Measurements from ENCODE around the gene CEP135. TPM values are rescaled to one million over a fixed set of nuclear protein-coding genes. Genes with fewer than 3 reads are reported as not detected.

Gene CEP135
- total RNA-seq, 1 donor from 2014 or later = 5.6 TPM

- H3K36me3 ChIP-seq (ENCODE audit: control insufficient read depth, insufficient read depth, low read length) = no peaks in the 10 kb centered on the region
- TF ChIP-seq CTCF (IDR thresholded peaks at IDR 0.05; ENCODE audit: insufficient read depth, low read length, poor library complexity, severe bottlenecking) = no peak
- no peak for DNase-seq (ENCODE audit: low read depth)
- no peaks in the 10 kb centered on the region for H3K27me3 ChIP-seq (ENCODE audit: control insufficient read depth, insufficient read depth, low read length)
- H3K4me3 ChIP-seq (ENCODE audit: low read depth, low read length) = no peak overlapping the region
These were observed 41.3 kb upstream of the CEP135 start for GRCh38 chr4:55907469-55907868.

- DNase-seq (ENCODE audit: low read depth) = no peak
- Histone ChIP-seq H3K36me3 (ENCODE audit: control insufficient read depth, insufficient read depth, low read length) (no peaks in the 10 kb centered on the region), H3K27me3 (ENCODE audit: control insufficient read depth, insufficient read depth, low read length) (no peaks in the 10 kb centered on the region), H3K4me3 (ENCODE audit: low read depth, low read length) (no peak overlapping the region)
- TF ChIP-seq CTCF (IDR thresholded peaks at IDR 0.05; ENCODE audit: insufficient read depth, low read length, poor library complexity, severe bottlenecking) = no peak
These were observed 38.6 kb upstream of the CEP135 start for GRCh38 chr4:55910140-55910539.

GRCh38 chr4:55912249-55912648 is 36.5 kb upstream of the CEP135 start:
- TF ChIP-seq CTCF (IDR thresholded peaks at IDR 0.05; ENCODE audit: insufficient read depth, low read length, poor library complexity, severe bottlenecking) = no peak
- DNase-seq (ENCODE audit: low read depth) = no peak

GRCh38 chr4:55920571-55920970 is 28.2 kb upstream of the CEP135 start:
- H3K27me3 ChIP-seq (ENCODE audit: control insufficient read depth, insufficient read depth, low read length) = no peaks in the 10 kb centered on the region
- DNase-seq (ENCODE audit: low read depth) = no peak
- no peaks in the 10 kb centered on the region for H3K36me3 ChIP-seq (ENCODE audit: control insufficient read depth, insufficient read depth, low read length)
- no peak overlapping the region for H3K4me3 ChIP-seq (ENCODE audit: low read depth, low read length)
- TF ChIP-seq CTCF (IDR thresholded peaks at IDR 0.05; ENCODE audit: insufficient read depth, low read length, poor library complexity, severe bottlenecking) = no peak

More at GRCh38 chr4:55912249-55912648, 36.5 kb upstream of the CEP135 start:
- Histone ChIP-seq H3K4me3 (ENCODE audit: low read depth, low read length) (no peak overlapping the region), H3K36me3 (ENCODE audit: control insufficient read depth, insufficient read depth, low read length) (no peaks in the 10 kb centered on the region), H3K27me3 (ENCODE audit: control insufficient read depth, insufficient read depth, low read length) (no peaks in the 10 kb centered on the region)

- no peak overlapping the region for H3K4me3 ChIP-seq (ENCODE audit: low read depth, low read length)
- H3K36me3 ChIP-seq (ENCODE audit: control insufficient read depth, insufficient read depth, low read length) = no peaks in the 10 kb centered on the region
- no peaks in the 10 kb centered on the region for H3K27me3 ChIP-seq (ENCODE audit: control insufficient read depth, insufficient read depth, low read length)
- DNase-seq (ENCODE audit: low read depth) = no peak
- no peak for TF ChIP-seq CTCF (IDR thresholded peaks at IDR 0.05; ENCODE audit: insufficient read depth, low read length, poor library complexity, severe bottlenecking)
These were observed 27.7 kb upstream of the CEP135 start for GRCh38 chr4:55921093-55921492.

GRCh38 chr4:55925241-55925640 is 23.5 kb upstream of the CEP135 start:
- no peaks in the 10 kb centered on the region for H3K36me3 ChIP-seq (ENCODE audit: control insufficient read depth, insufficient read depth, low read length)
- DNase-seq (ENCODE audit: low read depth) = no peak
- TF ChIP-seq CTCF (IDR thresholded peaks at IDR 0.05; ENCODE audit: insufficient read depth, low read length, poor library complexity, severe bottlenecking) = no peak
- H3K27me3 ChIP-seq (ENCODE audit: control insufficient read depth, insufficient read depth, low read length) = no peaks in the 10 kb centered on the region
- H3K4me3 ChIP-seq (ENCODE audit: low read depth, low read length) = no peak overlapping the region
